DMS114 treated with DMSO at 0.1 percent for 48 hours (cell line): ENCODE data around the gene ADAD1.
"Not testable (repeated sequence)": the region's sequence is repeated elsewhere in the genome, so short reads cannot be mapped to it uniquely, and the experiment has no call there.

Experiments
- DNase-seq: peaks from one replicate; lab custom pipeline; 2025; ENCODE audit not compliant: unreplicated experiment; lab: John Stamatoyannopoulos, UW

Gene ADAD1

GRCh38 chr4:122378711-122379110, at the start of gene ADAD1:
ADAD1 (plus strand) TSS chr4:122379011; CDS start chr4:122380070, 1,059 bp downstream.
- no peak for DNase-seq

GRCh38 chr4:122329876-122330565, 48.8 kb upstream of the ADAD1 start:
- no peak for DNase-seq

GRCh38 chr4:122331195-122331594, 47.6 kb upstream of the ADAD1 start:
- no peak for DNase-seq

- no peak for DNase-seq
Measured at GRCh38 chr4:122334828-122335227, 44.0 kb upstream of the ADAD1 start.

- no peak for DNase-seq
Measured at GRCh38 chr4:122341886-122342285, 36.9 kb upstream of the ADAD1 start.

- no peak for DNase-seq
Measured at GRCh38 chr4:122346036-122346435, 32.8 kb upstream of the ADAD1 start.

GRCh38 chr4:122346503-122346902, 32.3 kb upstream of the ADAD1 start:
- DNase-seq: no peak

GRCh38 chr4:122356317-122356808, 22.4 kb upstream of the ADAD1 start:
- DNase-seq: no peak

GRCh38 chr4:122360754-122361153, 18.1 kb upstream of the ADAD1 start:
- no peak for DNase-seq

GRCh38 chr4:122364700-122365404, 14.0 kb upstream of the ADAD1 start:
- no peak for DNase-seq

- DNase-seq: not testable (repeated sequence)
Measured at GRCh38 chr4:122368786-122369185, 10.0 kb upstream of the ADAD1 start.

- no peak for DNase-seq
Measured at GRCh38 chr4:122377352-122377751, 1.5 kb upstream of the ADAD1 start.

- no peak for DNase-seq
Measured at GRCh38 chr4:122379239-122379638, 428 bp downstream of the ADAD1 start.

- DNase-seq: no peak
Measured at GRCh38 chr4:122383341-122383740, 4.5 kb downstream of the ADAD1 start.

GRCh38 chr4:122384245-122384644, 5.4 kb downstream of the ADAD1 start:
- DNase-seq: no peak

GRCh38 chr4:122393276-122393675, 14.5 kb downstream of the ADAD1 start:
- DNase-seq: no peak

GRCh38 chr4:122403861-122404260, 25.1 kb downstream of the ADAD1 start:
- DNase-seq: no peak

GRCh38 chr4:122412547-122412946, 33.7 kb downstream of the ADAD1 start:
- no peak for DNase-seq

GRCh38 chr4:122423246-122423645, 44.4 kb downstream of the ADAD1 start:
- no peak for DNase-seq

GRCh38 chr4:122431351-122431750, 52.5 kb downstream of the ADAD1 start:
- DNase-seq: no peak

GRCh38 chr4:122434285-122434684, 55.5 kb downstream of the ADAD1 start:
- DNase-seq: no peak

GRCh38 chr4:122450847-122451246, 72.0 kb downstream of the ADAD1 start:
- DNase-seq: no peak
